T-helper 22 cell (primary cell): ENCODE data around the gene UBE2M.
A peak's percentile ranks its signal among the peaks of the same experiment; 100 is the strongest.

Experiments used
- DNase-seq: peaks from one replicate; pipeline ENCODE4 v3.0.0-alpha.2; 2020; ENCODE audit warnings: low read depth

The UBE2M gene

GRCh38 chr19:58570770-58571574 is 12.6 kb upstream of the UBE2M start:
- no peak for DNase-seq

DNA sequence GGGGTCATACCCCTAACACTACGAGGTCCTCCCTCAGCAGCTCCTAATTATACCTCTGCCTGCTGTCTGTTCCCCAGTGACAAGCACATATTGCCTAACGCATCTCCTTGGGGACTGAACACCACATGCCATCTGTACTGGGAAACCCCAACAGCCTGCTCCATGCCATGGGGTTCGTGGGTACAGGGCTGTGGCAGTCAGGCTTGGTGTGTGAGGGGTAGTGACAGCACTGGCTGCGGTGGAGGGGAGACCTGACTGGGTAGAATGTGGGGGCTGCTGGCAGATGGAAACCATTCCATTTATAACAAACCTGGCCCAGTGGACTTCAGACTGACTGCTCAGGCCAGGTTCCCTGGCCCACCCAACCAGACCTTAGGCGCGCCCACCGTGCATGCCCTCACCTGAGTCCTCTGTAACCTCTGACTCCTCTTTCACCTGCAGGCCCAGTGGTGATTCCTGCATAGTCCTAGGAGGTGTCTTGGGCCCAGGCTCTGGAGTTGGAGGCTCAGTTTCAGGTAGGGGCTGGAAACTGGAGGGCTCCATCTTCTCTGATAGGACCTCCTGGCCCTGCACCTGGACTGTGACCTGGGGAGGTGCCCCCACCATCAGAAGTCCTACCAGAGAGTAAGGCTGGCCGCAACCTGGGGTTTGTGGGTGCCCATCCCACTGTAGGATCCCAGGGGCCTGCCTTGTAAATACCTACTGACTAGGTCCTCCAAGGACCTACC is 11.7 kb upstream of the UBE2M start:
- DNase-seq, result no peak

- no peak for DNase-seq
Measured at GRCh38 chr19:58569191-58569942, 11.0 kb upstream of the UBE2M start.

GRCh38 chr19:58568453-58569130 is 10.2 kb upstream of the UBE2M start:
- no peak for DNase-seq

GRCh38 chr19:58566989-58567388 is 8.6 kb upstream of the UBE2M start:
- DNase-seq, result no peak

DNA sequence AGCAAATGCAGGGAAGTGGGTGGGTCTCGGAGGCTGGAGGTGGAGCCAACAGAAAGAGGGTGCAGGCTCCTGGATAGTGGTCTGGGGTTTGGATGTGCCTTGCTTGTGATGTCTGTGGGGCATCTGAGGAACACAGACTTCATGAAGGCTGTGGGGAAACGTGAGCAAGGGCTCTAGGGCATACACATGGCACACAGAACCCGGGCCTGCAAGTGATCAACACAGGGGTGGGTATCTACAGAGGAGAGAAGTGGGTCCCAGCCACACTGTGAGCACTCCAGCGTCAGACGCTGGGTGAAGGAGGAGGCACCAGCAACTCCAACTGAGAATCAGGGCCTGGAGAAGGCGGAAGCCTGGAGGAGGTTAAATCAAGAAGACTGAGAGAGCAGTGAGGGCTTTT is 5.4 kb upstream of the UBE2M start:
- DNase-seq, result no peak

DNA sequence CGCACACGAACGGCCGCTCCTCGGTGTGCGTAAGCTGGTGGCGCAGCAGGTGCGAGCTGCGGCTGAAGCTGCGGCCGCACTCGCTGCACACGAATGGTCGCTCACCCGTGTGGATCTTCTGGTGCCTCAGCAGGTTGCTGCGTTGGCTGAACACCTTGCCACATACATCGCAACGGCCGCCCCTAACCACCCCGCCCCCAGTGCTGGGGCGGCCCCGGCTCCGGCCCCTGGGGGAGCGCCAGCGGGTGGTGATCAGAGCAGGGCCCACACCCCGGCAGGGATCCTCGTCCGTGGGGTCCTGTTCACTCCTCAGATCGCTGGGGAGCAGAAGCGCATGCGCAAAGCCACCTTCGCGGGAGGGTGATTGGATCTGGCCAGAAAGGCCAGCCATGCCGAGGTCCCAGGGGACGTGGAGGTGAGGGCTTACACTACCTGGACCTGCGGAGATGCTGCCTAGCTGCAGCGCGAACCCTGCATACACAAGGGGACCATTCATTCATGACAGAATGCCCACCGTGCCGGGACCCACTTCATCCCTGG is 4.7 kb upstream of the UBE2M start:
- DNase-seq, result no peak

DNA sequence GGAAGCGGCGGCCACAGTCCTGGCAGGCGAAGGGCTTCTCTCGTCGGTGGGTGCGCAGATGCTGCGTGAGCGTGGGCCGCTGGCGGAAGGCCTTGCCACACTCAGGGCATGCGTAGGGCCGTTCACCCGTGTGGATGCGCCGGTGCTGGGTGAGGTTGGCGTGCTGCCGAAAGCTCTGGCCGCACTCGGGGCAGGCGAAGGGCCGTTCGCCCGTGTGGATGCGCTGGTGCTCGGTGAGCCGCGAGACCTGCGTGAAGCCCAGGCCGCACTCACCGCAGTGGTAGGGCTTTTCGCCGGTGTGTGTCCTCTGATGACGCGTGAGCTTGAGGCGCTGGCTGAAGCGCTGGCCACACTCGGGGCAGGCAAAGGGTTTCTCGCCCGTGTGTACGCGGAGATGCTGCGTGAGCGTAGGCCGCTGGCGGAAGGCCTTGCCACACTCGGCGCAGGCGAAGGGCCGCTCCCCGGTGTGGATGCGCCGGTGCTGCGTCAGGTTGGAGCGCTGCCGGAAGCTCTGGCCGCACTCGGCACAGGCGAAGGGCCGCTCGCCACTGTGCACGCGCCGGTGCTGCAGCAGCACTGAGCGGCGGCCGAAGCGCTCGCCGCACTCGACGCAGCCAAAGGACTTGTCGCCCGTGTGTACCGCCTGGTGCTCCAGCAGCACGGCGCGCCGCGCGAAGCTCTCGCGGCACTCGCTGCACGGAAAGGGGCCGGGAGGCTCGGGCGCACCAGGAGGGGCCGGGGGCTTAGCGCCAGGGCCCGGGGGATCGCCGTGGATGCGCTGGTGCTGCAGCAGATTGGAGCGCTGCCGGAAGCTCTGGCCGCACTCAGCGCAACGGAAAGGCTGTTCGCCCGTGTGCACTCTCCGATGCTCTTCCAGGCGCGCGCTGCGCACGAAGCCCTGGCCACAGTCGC is 4.0 kb upstream of the UBE2M start:
- no peak for DNase-seq

- no peak for DNase-seq
Measured at GRCh38 chr19:58561373-58562121, 3.1 kb upstream of the UBE2M start.

DNA sequence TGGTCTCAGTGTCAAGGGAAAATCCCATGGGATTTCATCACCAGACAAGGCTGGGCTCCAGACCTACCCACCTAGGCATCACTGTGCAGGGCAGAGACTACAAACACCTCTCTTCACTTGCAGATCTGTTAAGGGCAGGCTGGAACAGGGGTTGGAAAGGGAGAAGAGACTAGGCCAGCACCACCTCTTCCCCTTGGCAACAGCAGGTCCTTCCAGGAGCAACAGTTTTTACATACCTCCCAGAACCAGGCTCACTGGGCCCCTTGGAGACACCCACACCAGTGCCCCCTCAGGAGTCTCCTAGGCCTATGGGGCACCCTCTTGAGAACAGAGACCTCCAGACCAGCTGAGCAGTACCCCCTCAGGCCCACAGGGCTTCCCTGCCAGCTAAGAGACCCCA is 2.5 kb upstream of the UBE2M start:
- no peak for DNase-seq

GRCh38 chr19:58560007-58560887 is 1.8 kb upstream of the UBE2M start:
- DNase-seq, result no peak

DNA sequence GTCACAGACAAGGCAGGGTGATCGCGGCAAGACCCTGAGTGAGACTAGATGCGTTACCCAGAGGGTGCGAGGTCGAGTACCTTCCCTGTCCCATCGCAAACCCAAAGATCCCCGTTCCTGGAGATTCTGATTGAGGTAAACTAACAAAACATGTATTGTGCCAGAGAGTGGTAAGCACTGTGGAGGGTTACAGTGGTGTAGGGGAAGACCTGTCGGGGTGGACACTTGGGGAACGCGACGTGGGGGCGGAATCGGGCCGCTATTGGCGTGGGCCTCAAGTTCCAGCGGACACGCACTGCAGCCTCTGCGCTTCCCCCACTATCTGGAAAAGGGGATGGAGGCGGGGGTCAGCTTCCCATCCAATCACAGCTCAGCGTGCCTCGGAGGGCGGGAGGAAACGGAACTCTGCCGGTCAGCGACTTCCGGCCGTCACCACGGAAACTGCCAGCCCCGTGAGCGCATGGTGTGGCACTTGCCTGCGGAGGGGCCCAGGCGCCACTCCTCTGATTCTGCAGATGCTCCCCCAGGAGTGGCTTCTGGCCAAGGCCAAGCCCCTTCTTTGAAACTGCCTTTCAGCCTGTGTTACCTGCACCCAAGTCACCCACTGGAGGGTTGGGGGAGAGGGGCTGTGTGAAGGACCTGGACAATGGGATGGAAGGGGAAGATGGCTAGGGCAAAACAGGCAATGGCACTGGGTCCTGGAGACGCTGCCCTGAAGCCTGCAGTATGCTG is 1.0 kb upstream of the UBE2M start:
- no peak for DNase-seq

DNA sequence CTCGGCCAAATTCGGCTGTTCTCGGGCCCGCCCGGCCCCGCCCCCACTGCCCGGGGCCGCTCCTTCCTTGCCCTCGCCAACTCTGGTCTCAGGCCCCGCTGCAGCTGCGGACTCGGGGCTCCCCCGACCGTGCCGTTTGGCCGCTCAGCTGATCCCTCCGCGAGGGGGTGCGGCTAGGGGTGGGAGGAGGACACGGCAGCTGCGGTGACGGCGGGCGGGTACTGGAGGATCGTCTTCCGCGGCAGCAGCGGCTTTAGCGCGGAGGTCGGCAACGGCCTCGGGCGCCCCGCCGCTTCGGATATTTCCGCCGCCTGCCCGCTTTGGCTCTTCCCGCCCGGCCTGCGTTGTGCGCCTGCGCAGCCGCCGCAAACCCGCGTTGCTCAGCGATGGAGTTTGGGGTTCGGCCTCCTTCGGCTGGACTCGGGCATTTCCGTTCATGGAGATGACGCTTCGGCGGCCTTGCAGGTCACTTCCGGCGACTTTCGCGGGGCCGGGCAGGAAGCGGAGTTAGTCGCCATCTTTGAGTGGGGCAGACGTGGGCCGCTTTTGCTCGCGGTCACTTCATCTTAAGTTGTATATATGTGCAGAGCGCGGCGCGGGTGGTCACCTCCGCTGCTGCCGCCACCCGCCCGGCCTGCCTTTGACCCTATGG is 338 bp upstream of the UBE2M start:
- peak; percentile 99 for DNase-seq

DNA sequence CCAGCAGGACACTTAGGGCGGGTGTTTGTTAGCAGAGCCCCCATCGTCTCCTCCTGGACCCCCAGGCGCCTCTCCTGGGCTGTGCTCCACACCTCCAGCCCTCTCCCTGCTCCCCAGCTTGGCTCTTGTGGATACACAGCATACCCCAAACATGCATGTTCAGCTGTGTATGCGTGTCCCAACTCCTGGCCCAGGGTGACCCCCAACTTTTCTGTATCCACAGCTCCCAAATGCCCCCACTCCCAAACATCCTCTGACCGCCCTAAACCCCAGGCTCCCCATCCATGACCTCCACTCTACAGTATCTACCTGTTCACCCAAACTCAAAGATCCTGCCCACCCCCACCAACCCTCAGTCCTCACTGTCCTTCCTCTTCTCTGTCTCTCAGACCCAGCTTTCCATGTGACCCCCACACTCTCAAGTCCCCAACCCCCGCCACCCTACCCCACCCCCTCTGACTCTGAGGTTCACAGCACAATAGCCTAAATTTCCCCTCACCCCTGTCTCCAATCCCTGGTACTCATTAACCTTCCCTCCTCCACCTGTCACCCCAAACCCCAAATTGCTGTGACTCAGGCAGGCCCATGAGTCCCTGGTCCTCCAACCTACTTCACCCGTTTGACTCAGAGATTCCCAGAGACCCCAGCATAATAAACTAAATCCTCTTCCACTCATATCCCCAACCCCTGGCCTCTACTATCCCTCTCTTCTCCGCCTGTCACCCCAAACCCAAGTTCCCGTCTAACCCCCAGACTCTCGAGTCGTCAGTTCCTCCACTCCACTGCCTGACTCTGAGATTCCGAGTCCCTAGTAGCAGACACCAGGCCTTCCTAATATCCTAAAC is 968 bp downstream of the UBE2M start:
- no peak for DNase-seq

DNA sequence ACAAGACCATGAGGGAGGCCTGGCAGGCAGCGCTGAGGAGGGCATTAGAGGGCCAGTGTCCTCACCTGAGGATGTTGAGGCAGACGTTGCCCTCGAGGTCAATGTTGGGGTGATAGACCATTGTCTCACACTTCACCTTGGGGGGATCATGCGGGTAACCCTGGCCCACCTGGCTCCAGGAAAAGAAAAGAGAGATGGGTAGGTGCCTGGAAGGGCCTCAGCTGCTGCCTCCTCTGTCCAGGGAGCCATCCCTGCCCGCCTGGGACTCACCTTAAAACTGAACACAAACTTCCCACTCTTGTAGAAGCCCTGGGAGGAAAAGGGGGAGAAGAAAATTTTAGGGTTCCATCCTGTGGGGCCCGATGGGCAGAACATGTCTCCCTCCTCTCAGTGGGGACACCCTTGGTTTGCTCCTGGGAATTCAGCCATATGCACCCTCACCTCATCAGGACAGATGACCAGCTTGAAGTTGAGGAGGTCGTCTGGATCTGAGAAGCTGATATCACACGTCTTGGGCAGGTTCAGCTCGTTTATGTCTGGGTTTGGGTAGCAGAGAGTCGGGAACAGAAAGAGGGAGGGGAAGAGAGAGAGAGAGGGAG is 1.7 kb downstream of the UBE2M start:
- DNase-seq, result no peak

GRCh38 chr19:58555920-58556621 is 2.3 kb downstream of the UBE2M start:
- DNase-seq, result no peak
